HFFc6 (cell line): ENCODE data around the gene TMEM132D. TPM values are rescaled to one million over a fixed set of nuclear protein-coding genes. Genes with fewer than 3 reads are reported as not detected.

ENCODE experiments used
- DNase-seq: peaks from one replicate; pipeline ENCODE4 v3.0.0-alpha.2; 2018
- H3K27ac Mint-ChIP-seq: 2 replicates; pipeline ENCODE4 v1.8.0; 2020; ENCODE audit warnings: mild to moderate bottlenecking, mixed read lengths
- H3K27me3 Mint-ChIP-seq: 2 replicates; pipeline ENCODE4 v1.8.0; 2021; ENCODE audit warnings: mild to moderate bottlenecking, moderate library complexity, mixed read lengths; ENCODE audit not compliant: insufficient read depth
- H3K36me3 Mint-ChIP-seq: 2 replicates; pipeline ENCODE4 v1.8.0; 2021; ENCODE audit warnings: low read depth, mixed read lengths
- H3K4me1 Mint-ChIP-seq: 2 replicates; pipeline ENCODE4 v1.8.0; 2020; ENCODE audit warnings: low read depth, mixed read lengths
- H3K4me3 Mint-ChIP-seq: 2 replicates; pipeline ENCODE4 v1.8.0; 2020; ENCODE audit warnings: mild to moderate bottlenecking, moderate library complexity, mixed read lengths
- H3K9me3 Mint-ChIP-seq: 2 replicates; pipeline ENCODE4 v1.8.0; 2020; ENCODE audit warnings: mild to moderate bottlenecking, mixed read lengths
- total RNA-seq, 6 experiments: library from RNA; stranded (reverse); fragmentation: NEBNext Ultra II Directional; extraction: Animal tissue kit (Norgen Biotek cat#: 25700); gene quantifications; 2 replicates in 1 of 6; 3 replicates in 5 of 6; pipeline ENCODE4 v1.2.3, GENCODE V29; 2021
- TF ChIP-seq, protein P1 (sequence below): fragments of 200-600 bp; sonication (generic); IDR thresholded peaks from 2 replicates; pipeline ENCODE4 v1.5.0; 2021; ENCODE audit warnings: antibody characterized with exemption, mild to moderate bottlenecking

TMEM132D gene
- total RNA-seq, 6 experiments from 2014 or later = not detected

DNA sequence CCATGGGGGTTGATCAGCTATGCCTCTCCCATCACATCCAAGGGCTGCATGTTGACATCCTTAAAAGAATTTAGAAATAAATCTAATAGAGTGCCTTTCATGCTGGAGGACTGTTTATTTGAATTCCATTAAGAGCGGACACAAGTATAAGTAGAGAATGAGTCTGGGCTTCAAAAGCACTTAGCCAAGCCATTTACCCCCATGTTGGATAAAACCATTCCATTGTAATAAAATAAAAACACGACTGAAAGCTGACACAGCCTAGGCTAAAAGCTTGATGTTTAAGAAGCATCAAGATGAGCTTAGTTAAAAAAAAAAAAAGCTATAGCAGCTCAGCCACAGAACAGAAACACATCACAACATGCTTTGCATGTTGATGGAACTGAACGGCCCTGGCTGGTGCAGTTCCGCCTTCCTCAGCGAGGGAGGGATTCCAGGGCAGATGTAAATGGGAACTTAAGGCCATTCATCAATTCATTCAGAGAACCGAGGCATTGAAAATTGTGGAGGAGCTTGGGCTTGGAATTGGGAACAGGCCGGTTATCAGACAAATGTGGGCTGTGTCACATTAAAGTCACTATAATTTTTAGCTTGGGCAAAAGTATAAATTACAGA, 41.2 kb downstream of the TMEM132D start:
- H3K4me3 Mint-ChIP-seq = no peak overlapping the region
- no peak for DNase-seq
- peaks cover 7% of the 10 kb centered on the region; the same call in 1 of the 2 replicates for H3K36me3 Mint-ChIP-seq
- no peaks in the 10 kb centered on the region; the same call in 1 of the 2 replicates for H3K27me3 Mint-ChIP-seq
- no peak overlapping the region for H3K27ac Mint-ChIP-seq
- TF ChIP-seq, protein P1, sequence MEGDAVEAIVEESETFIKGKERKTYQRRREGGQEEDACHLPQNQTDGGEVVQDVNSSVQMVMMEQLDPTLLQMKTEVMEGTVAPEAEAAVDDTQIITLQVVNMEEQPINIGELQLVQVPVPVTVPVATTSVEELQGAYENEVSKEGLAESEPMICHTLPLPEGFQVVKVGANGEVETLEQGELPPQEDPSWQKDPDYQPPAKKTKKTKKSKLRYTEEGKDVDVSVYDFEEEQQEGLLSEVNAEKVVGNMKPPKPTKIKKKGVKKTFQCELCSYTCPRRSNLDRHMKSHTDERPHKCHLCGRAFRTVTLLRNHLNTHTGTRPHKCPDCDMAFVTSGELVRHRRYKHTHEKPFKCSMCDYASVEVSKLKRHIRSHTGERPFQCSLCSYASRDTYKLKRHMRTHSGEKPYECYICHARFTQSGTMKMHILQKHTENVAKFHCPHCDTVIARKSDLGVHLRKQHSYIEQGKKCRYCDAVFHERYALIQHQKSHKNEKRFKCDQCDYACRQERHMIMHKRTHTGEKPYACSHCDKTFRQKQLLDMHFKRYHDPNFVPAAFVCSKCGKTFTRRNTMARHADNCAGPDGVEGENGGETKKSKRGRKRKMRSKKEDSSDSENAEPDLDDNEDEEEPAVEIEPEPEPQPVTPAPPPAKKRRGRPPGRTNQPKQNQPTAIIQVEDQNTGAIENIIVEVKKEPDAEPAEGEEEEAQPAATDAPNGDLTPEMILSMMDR = no peak
- H3K9me3 Mint-ChIP-seq = peaks cover 49% of the 10 kb centered on the region
- H3K4me1 Mint-ChIP-seq = no peaks in the 10 kb centered on the region

DNA sequence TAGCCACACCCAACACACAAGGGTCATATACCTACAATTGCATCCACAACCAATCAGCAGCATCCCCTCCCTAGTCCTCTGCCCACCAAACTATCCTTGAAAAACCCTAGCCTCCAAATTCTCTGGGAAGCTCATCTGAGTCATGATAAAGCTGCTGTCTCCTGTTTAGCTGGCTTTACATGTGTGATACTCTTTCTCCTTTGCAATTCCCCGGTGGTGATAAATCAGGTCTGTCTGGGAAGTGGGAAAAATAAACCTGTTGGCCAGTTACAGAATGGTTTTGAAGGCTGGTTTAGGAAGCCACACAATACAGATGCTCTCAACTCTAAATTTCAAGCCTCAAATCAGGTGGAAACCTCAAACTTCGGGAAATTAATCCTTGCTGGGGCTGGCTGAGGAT, 41.9 kb downstream of the TMEM132D start:
- no peaks in the 10 kb centered on the region for H3K4me1 Mint-ChIP-seq
- H3K27me3 Mint-ChIP-seq = no peaks in the 10 kb centered on the region; the same call in 1 of the 2 replicates
- no peak for DNase-seq
- TF ChIP-seq, protein P1 = no peak
- H3K4me3 Mint-ChIP-seq = no peak overlapping the region
- no peak overlapping the region for H3K27ac Mint-ChIP-seq
- H3K9me3 Mint-ChIP-seq = peaks cover 45% of the 10 kb centered on the region
- H3K36me3 Mint-ChIP-seq = peaks cover 7% of the 10 kb centered on the region; the same call in 1 of the 2 replicates

DNA sequence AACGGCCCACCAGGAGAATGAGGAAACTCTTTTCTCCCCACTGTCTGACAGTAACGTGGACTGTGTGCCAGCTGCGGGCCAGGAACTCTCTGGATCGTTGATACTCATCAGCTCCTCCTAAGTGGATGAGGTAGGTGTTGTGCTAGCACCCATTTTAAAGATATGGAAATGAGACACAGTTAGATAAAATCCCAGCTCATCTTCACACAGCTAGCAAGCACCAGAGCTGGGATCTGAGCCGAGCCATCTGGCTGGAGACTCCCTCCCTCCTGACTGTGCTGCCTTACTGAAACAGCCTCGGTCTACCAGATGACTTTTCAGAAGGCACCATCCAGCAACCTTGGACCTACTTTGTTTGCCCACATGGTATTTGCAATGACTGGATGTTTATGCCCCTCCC, 49.2 kb downstream of the TMEM132D start:
- no peak for DNase-seq
- Mint-ChIP-seq H3K27ac (no peak overlapping the region), H3K4me3 (no peak overlapping the region), H3K27me3 (no peaks in the 10 kb centered on the region), H3K4me1 (no peaks in the 10 kb centered on the region), H3K9me3 (peaks cover 30% of the 10 kb centered on the region), H3K36me3 (no peaks in the 10 kb centered on the region; the same call in 1 of the 2 replicates)
- TF ChIP-seq, protein P1 = no peak

DNA sequence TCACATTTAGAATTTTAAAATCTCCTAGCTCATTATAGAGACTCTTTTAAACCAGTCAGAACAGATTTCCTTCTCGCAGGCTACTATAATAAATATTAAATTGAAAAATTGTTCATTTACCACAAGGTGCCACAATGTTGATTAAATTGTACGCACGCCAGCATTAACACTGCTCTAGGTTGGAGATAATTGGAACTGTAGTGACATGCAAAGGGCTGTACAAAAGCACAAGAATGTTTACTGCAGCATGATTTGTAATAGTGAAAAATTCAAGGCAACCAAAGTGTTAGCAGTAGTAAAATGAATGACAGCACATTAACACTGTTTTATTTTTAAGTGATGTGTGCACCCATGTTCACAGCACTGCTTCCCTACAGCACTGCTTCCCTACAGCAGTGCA, 52.5 kb downstream of the TMEM132D start:
- no peak for DNase-seq
- no peaks in the 10 kb centered on the region for H3K4me1 Mint-ChIP-seq
- no peaks in the 10 kb centered on the region; the same call in 1 of the 2 replicates for H3K36me3 Mint-ChIP-seq
- H3K4me3 Mint-ChIP-seq = no peak overlapping the region
- TF ChIP-seq, protein P1 = no peak
- no peak overlapping the region for H3K27ac Mint-ChIP-seq
- H3K27me3 Mint-ChIP-seq = no peaks in the 10 kb centered on the region
- peaks cover 50% of the 10 kb centered on the region for H3K9me3 Mint-ChIP-seq

DNA sequence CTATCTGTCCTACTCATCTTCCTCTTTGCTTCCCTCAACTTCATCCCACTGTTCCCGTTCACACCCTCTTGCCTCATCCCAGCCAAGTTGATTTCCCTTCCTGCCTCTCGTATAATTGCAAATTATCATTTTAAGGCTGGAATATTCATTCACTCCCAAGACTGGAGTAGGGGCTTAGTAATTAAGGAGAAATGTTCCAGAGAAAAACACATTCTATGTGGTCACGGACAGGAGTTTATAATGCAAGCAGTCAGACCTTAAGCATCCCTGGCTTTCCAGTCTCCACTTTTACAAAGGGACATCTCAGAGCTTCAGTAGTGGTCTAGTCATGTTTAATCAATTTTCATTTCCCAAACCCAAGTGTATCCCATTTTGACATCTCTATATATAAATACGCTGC, 54.9 kb downstream of the TMEM132D start:
- no peak overlapping the region for H3K27ac Mint-ChIP-seq
- no peaks in the 10 kb centered on the region for H3K4me1 Mint-ChIP-seq
- H3K4me3 Mint-ChIP-seq = no peak overlapping the region
- no peak for DNase-seq
- TF ChIP-seq, protein P1 = no peak
- peaks cover 58% of the 10 kb centered on the region for H3K9me3 Mint-ChIP-seq
- H3K27me3 Mint-ChIP-seq = no peaks in the 10 kb centered on the region
- H3K36me3 Mint-ChIP-seq = no peaks in the 10 kb centered on the region
